HG03442 (cell line): Measurements from ENCODE around the gene SLC25A33.
"Not testable (repeated sequence)": the region's sequence is repeated elsewhere in the genome, so short reads cannot be mapped to it uniquely, and the experiment has no call there.

Experiments used
- ATAC-seq: cut with Tn5 transposase; IDR thresholded peaks from one replicate; pipeline ENCODE4 v1.9.1; 2021; ENCODE audit warnings: mild to moderate bottlenecking, moderate library complexity; ENCODE audit not compliant: unreplicated experiment

The SLC25A33 gene

GRCh38 chr1:9539165-9539828, at the start of gene SLC25A33:
SLC25A33 (plus strand) TSS chr1:9539465; CDS start chr1:9539692, 227 bp downstream.
- ATAC-seq, result peak; percentile 84

GRCh38 chr1:9490605-9491339, 48.5 kb upstream of the SLC25A33 start:
- ATAC-seq, result no peak

GRCh38 chr1:9493326-9493725, 45.9 kb upstream of the SLC25A33 start:
- ATAC-seq, result no peak

- ATAC-seq, result no peak
These were observed 44.1 kb upstream of the SLC25A33 start for GRCh38 chr1:9494936-9495758.

- no peak for ATAC-seq
These were observed 43.4 kb upstream of the SLC25A33 start for GRCh38 chr1:9495854-9496374.

GRCh38 chr1:9500756-9501754, 38.2 kb upstream of the SLC25A33 start:
- no peak for ATAC-seq

GRCh38 chr1:9503001-9503675, 36.1 kb upstream of the SLC25A33 start:
- ATAC-seq, result no peak

GRCh38 chr1:9505143-9505542, 34.1 kb upstream of the SLC25A33 start:
- ATAC-seq, result no peak

GRCh38 chr1:9506901-9507300, 32.4 kb upstream of the SLC25A33 start:
- no peak for ATAC-seq

GRCh38 chr1:9510130-9510529, 29.1 kb upstream of the SLC25A33 start:
- ATAC-seq, result no peak

- not testable (repeated sequence) for ATAC-seq
These were observed 23.7 kb upstream of the SLC25A33 start for GRCh38 chr1:9515550-9515949.

- no peak for ATAC-seq
These were observed 20.7 kb upstream of the SLC25A33 start for GRCh38 chr1:9518454-9518998.

GRCh38 chr1:9520411-9520810, 18.9 kb upstream of the SLC25A33 start:
- ATAC-seq, result no peak

GRCh38 chr1:9529190-9529589, 10.1 kb upstream of the SLC25A33 start:
- ATAC-seq, result no peak

- no peak for ATAC-seq
These were observed 8.9 kb upstream of the SLC25A33 start for GRCh38 chr1:9530320-9530719.

- ATAC-seq, result no peak
These were observed 4.3 kb upstream of the SLC25A33 start for GRCh38 chr1:9534953-9535352.

GRCh38 chr1:9536301-9536700, 3.0 kb upstream of the SLC25A33 start:
- no peak for ATAC-seq

GRCh38 chr1:9537863-9538668, 1.2 kb upstream of the SLC25A33 start:
- no peak for ATAC-seq
